ENCODE results near the gene GRIFIN. TPM values are rescaled to one million over a fixed set of nuclear protein-coding genes. Genes with fewer than 3 reads are reported as not detected.

The GRIFIN gene
- total RNA-seq, 3 donors from 2014 or later = not detected

DNA sequence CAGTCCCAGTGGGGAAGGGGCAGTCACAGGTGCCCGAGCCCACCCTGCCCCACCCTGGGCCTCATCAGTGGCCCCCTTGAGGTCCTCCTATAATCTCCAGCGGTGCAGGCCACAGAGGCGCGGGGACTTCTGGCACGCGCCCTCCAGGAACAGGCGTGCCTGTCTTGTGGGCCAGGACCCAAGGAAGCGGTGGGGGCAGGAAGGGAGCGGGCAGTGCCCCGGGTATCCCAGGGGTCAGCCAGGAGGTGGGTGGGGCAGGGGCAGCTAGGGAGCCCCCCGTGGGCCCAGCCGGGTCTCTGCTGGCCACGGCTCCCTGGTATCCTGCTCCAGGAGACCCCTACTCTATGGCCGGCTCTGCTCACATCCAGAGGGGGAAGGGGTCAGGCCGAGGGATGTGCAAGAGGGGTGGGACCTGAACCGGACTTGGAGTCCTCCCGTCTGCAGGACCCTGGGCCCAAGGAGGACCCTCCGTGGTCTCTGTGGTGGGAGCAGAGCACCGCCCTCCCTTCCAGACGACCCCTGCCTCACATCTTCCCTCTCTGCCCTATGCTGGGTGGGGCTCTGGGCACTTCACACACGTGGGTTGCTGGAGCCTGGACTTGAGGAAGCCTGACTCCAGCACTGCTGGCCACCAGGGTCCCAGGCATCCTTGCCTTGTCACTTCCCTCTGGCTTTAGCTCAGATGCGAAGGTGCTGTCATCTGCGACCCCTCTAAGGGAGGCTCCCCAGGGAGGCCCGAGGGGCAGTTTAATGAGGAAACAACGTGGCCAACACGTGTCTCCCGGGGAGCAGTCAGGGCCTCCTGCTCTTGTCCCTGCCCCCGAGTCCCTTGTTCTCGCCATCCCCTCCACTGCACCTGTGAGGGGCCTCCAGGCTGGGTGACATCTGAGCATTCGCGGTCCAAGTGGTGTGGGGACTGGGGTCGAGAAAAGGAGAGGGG, 18.3 kb upstream of the GRIFIN start:
- DNase-seq = peak in 1 of 3 donors; percentile 62
- no peaks in the 10 kb centered on the region for H3K36me3 ChIP-seq (ENCODE audit: low read depth)
- ATAC-seq = peak; percentile 61
- H3K9me3 ChIP-seq = no peaks in the 10 kb centered on the region
- TF ChIP-seq, protein P1, sequence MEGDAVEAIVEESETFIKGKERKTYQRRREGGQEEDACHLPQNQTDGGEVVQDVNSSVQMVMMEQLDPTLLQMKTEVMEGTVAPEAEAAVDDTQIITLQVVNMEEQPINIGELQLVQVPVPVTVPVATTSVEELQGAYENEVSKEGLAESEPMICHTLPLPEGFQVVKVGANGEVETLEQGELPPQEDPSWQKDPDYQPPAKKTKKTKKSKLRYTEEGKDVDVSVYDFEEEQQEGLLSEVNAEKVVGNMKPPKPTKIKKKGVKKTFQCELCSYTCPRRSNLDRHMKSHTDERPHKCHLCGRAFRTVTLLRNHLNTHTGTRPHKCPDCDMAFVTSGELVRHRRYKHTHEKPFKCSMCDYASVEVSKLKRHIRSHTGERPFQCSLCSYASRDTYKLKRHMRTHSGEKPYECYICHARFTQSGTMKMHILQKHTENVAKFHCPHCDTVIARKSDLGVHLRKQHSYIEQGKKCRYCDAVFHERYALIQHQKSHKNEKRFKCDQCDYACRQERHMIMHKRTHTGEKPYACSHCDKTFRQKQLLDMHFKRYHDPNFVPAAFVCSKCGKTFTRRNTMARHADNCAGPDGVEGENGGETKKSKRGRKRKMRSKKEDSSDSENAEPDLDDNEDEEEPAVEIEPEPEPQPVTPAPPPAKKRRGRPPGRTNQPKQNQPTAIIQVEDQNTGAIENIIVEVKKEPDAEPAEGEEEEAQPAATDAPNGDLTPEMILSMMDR (IDR thresholded peaks at IDR 0.05) = no peak
- H3K4me1 ChIP-seq (ENCODE audit: low read depth) = peaks cover 18% of the 10 kb centered on the region
- intact Hi-C loops (cut with DNase I, micrococcal nuclease) = no loop called here
- H3K4me3 ChIP-seq = no peak overlapping the region

DNA sequence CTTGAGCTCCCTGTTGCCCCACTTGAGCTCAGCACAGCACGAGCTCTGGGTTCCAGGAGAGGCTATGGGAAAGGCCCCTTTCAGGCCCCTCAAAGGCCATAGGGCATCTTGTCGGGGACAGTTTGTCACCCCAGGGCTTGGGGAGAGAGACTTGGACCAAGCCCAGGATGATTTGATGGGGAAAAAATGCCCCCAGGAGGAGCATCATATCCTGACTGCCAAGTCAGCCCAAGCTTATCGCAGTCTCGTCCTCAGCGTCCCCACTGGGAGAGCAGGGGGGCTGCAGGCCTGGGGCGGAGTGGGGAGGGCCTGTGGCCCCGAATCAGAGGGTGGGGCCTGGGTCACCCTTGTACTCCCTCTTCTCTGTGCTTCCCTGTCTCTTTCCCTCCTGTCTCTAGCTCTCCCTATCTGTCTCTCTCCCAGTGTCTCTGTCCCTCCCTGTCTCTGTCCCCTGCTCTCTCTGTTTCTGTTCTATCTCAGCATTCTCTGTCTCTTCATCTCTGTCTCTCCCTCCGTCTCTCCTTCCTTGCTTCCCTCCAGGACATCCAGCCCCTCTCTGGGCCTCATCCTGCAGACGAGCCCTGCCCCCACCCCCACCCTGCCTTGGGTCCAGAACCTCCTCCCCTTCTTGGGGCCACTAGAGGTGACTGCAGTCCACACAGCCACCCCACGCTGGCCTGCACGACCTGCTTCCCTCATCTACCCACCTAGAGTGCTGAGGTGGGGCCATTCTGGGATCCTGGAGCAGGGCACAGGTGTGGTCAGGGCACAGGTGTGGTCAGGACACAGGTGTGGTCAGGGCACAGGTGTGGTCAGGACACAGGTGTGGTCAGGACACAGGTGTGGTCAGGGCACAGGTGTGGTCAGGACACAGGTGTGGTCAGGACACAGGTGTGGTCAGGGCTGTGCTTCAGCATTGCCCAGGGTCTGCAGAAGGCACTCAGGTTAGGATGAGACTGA, 17.3 kb upstream of the GRIFIN start:
- H3K4me1 ChIP-seq (ENCODE audit: low read depth) = peaks cover 18% of the 10 kb centered on the region
- intact Hi-C loops (cut with DNase I, micrococcal nuclease) = no loop called here
- TF ChIP-seq, protein P1 (IDR thresholded peaks at IDR 0.05) = no peak

DNA sequence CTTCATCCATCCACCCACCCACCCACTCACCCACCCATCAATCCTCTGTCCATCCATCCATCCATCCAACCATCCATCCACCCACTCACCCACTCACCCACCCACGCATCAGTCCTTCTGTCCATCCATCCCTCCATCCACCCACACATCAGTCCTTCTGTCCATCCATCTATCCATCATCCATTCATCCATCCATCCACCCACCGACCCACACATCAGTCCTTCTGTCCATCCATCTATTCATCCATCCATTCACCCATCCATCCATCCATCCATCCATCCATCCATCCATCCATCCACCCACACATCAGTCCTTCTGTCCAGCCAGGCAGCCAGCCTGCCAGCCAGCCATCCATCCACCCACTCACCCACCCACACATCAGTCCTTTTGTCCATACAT, 15.8 kb upstream of the GRIFIN start:
- intact Hi-C loops (cut with DNase I, micrococcal nuclease) = no loop called here
- Histone ChIP-seq H3K36me3 (ENCODE audit: low read depth) (no peaks in the 10 kb centered on the region), H3K9me3 (no peaks in the 10 kb centered on the region), H3K4me1 (ENCODE audit: low read depth) (peaks cover 18% of the 10 kb centered on the region), H3K4me3 (no peak overlapping the region)
- DNase-seq = no peak
- TF ChIP-seq, protein P1 (IDR thresholded peaks at IDR 0.05) = no peak
- ATAC-seq = no peak

More for the DNA sequence above, 17.3 kb upstream of the GRIFIN start:
- Histone ChIP-seq H3K36me3 (ENCODE audit: low read depth) (no peaks in the 10 kb centered on the region), H3K4me3 (no peak overlapping the region), H3K9me3 (no peaks in the 10 kb centered on the region)
- ATAC-seq (peak; percentile 74), DNase-seq (peak; percentile 45 to 68 (median 53))

DNA sequence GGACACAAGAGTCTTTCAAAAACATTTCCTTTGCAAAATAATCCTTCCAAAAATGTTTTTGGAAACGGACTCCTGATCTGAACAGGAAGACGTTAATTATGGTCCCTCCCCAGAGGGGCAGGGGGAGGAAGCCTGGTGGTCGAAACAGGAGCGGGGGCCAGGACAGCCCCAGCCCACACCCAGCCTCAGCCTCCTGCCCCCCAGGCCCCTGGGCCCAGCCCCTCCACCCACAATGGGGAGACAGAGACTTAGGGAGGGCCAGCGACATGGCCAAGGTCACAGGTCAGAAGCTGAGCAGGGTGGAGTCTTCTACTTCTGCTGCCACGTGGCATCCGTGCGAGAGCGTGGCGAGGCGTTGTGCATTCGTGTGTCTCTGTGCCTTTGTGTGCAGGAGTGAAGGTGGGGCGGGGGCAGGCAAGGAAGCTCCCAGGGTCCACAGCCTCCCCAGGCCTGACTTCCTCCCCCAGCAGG, 14.0 kb upstream of the GRIFIN start:
- intact Hi-C loops (cut with DNase I, micrococcal nuclease) = no loop called here
- Histone ChIP-seq H3K36me3 (ENCODE audit: low read depth) (no peaks in the 10 kb centered on the region), H3K9me3 (no peaks in the 10 kb centered on the region), H3K4me1 (ENCODE audit: low read depth) (peaks cover 15% of the 10 kb centered on the region), H3K4me3 (no peak overlapping the region)
- DNase-seq (no peak), ATAC-seq (no peak)
- TF ChIP-seq, protein P1 (IDR thresholded peaks at IDR 0.05) = no peak

DNA sequence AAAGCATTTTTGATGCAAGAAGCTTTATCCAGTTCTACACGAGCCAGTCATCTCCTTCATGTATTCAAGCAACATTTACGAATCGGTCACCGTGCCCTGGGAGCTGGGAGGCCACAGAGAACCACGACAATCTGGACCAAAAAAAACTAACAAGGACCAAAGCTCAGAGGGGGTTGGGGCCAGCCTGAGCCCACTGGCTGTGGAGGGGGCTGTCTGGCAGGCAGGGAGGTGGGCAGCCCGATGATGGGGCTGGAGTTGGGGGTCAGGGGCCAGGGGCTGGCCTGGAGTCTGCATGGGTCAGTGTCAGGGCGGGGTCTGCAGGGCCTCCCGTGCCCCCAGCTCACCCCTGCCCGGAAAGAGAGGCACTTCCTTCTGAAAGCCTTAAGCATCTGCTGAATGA, 12.5 kb upstream of the GRIFIN start:
- ATAC-seq = no peak
- TF ChIP-seq, protein P1 (IDR thresholded peaks at IDR 0.05) = no peak

More for the DNA sequence above, 12.5 kb upstream of the GRIFIN start:
- Histone ChIP-seq H3K9me3 (no peaks in the 10 kb centered on the region), H3K4me1 (ENCODE audit: low read depth) (peaks cover 5% of the 10 kb centered on the region), H3K36me3 (ENCODE audit: low read depth) (no peaks in the 10 kb centered on the region), H3K4me3 (no peak overlapping the region)
- no peak for DNase-seq
- intact Hi-C loops (cut with DNase I, micrococcal nuclease) = no loop called here

All from mucosa of descending colon (tissue), 3 donors.